PFSK-1 (cell line): ENCODE measurements around the gene TFAM.

ENCODE experiments used
- FOXP2 ChIP-seq: optimal IDR thresholded peaks from 2 replicates; pipeline ENCODE3; 2011; ENCODE audit warnings: borderline replicate concordance, control low read depth, inconsistent platforms; ENCODE audit not compliant: insufficient read depth; ENCODE audit errors: extremely low read length, extremely low read depth
- POLR2AphosphoS5 ChIP-seq: IDR thresholded peaks from 2 replicates; pipeline ENCODE4 v1.6.1; 2012; ENCODE audit warnings: low read depth, mild to moderate bottlenecking, control low read depth, low read length, moderate library complexity
- REST ChIP-seq, 2 experiments: IDR thresholded peaks; 2 replicates each; pipeline versions ENCODE4 v1.6.1 to v1.8.0; 2011 to 2012; ENCODE audit warnings: low read depth in 2 of 2, low read length in 2 of 2, control low read depth in 1 of 2, inconsistent platforms in 1 of 2, mild to moderate bottlenecking in 1 of 2, moderate library complexity in 1 of 2; ENCODE audit not compliant: insufficient read depth in 1 of 2
- SIN3A ChIP-seq: IDR thresholded peaks from 2 replicates; pipeline ENCODE4 v1.6.1; 2012; ENCODE audit warnings: mild to moderate bottlenecking, low read length, moderate library complexity, borderline replicate concordance; ENCODE audit not compliant: insufficient read depth
- TAF1 ChIP-seq: IDR thresholded peaks from 2 replicates; pipeline ENCODE4 v1.6.1; 2012; ENCODE audit warnings: low read length, control low read depth, borderline replicate concordance; ENCODE audit not compliant: insufficient read depth

TFAM gene

GRCh38 chr10:58352956-58353610 lies 32.1 kb upstream of the TFAM start:
- no peak for TF ChIP-seq POLR2AphosphoS5
- no peak for TF ChIP-seq REST (IDR thresholded peaks at IDR 0.05; ENCODE audit: insufficient read depth in 1 of 2, low read depth in 2 of 2, low read length in 2 of 2)
- no peak for TF ChIP-seq TAF1

GRCh38 chr10:58356756-58357155 lies 28.5 kb upstream of the TFAM start:
- TF ChIP-seq SIN3A = no peak
- no peak for TF ChIP-seq POLR2AphosphoS5
- TF ChIP-seq REST (IDR thresholded peaks at IDR 0.05; ENCODE audit: insufficient read depth in 1 of 2, low read depth in 2 of 2, low read length in 2 of 2) = no peak
- no peak for TF ChIP-seq TAF1
- no peak for TF ChIP-seq FOXP2

- TF ChIP-seq FOXP2 = no peak
- no peak for TF ChIP-seq POLR2AphosphoS5
- no peak for TF ChIP-seq TAF1
- no peak for TF ChIP-seq SIN3A
- no peak for TF ChIP-seq REST (IDR thresholded peaks at IDR 0.05; ENCODE audit: insufficient read depth in 1 of 2, low read depth in 2 of 2, low read length in 2 of 2)
These were observed 26.8 kb upstream of the TFAM start for GRCh38 chr10:58358314-58358933.

- TF ChIP-seq TAF1 (no peak), FOXP2 (no peak), SIN3A (no peak), POLR2AphosphoS5 (no peak), REST (IDR thresholded peaks at IDR 0.05; ENCODE audit: insufficient read depth in 1 of 2, low read depth in 2 of 2, low read length in 2 of 2) (no peak)
These were observed 26.3 kb upstream of the TFAM start for GRCh38 chr10:58358947-58359346.
